HepG2 (cell line): ENCODE measurements around the gene LTB4R2. TPM values are rescaled to one million over a fixed set of nuclear protein-coding genes. Genes with fewer than 3 reads are reported as not detected.

Source experiments
- ATAC-seq: fragments of 200-7000 bp; cut with Tn5 transposase; 3 replicates; pipeline ENCODE4 v1.9.1; 2020; ENCODE audit warnings: mild to moderate bottlenecking, moderate library complexity
- BruUV-seq: library from RNA; stranded (reverse); fragments of 400-500 nt; replicated peaks from 2 replicates; lab custom pipeline; 2021; lab: Mats Ljungman, UMichigan
- CTCF ChIA-PET: fragments of 300-600 bp; formaldehyde crosslinking; extraction: SDS; loops from one replicate; lab custom pipeline; 2021; ENCODE audit warnings: low total read pairs, inconsistent platforms, low intra/inter-chr PET ratio; lab: Yijun Ruan, JAX
- POLR2A ChIA-PET: fragments of 350-600 bp; sonication (Branson Sonifier 250); formaldehyde crosslinking; loops from one replicate; lab custom pipeline; 2020; ENCODE audit warnings: antibody characterized with exemption, inconsistent platforms; lab: Yijun Ruan, JAX
- DNase-seq: peaks from one replicate; pipeline ENCODE4 v3.0.0-alpha.2; 2015; ENCODE audit warnings: low spot score
- FAIRE-seq: peaks from 3 replicates; lab custom pipeline; 2011; peaks lifted over from hg19 to GRCh38; lab: Jason Lieb, UNC
- H2AFZ ChIP-seq: one replicate; pipeline ENCODE4 v1.6.1; 2011; ENCODE audit warnings: low read length, inconsistent platforms
- H3K27ac ChIP-seq: fragments of 300-600 bp; 3 replicates; pipeline ENCODE4 v1.8.0; 2011; ENCODE audit warnings: mixed run types, mild to moderate bottlenecking, mixed read lengths, low read length, inconsistent platforms; ENCODE audit not compliant: insufficient read depth; ENCODE audit errors: extremely low read length
- H3K27me3 ChIP-seq, 2 experiments: fragments of 200-600 bp in 1 of 2; 2 replicates in 1 of 2; 3 replicates in 1 of 2; pipeline versions ENCODE4 v1.6.0 to v1.8.0; 2011; ENCODE audit warnings: low read length in 2 of 2, mild to moderate bottlenecking in 2 of 2, moderate library complexity in 2 of 2, inconsistent platforms in 1 of 2; ENCODE audit not compliant: insufficient read depth in 2 of 2, control insufficient read depth in 1 of 2
- H3K36me3 ChIP-seq, 2 experiments: fragments of 200-600 bp in 1 of 2; replicated peaks in 1 of 2; 2 replicates in 1 of 2; 3 replicates in 1 of 2; pipeline versions ENCODE4 v1.5.1 to v1.8.0; 2011; ENCODE audit warnings: low read length in 2 of 2, inconsistent platforms in 1 of 2; ENCODE audit not compliant: insufficient read depth in 2 of 2, control insufficient read depth in 1 of 2
- H3K4me1 ChIP-seq: 2 replicates; pipeline ENCODE4 v1.5.1; 2012; ENCODE audit warnings: low read length, inconsistent platforms; ENCODE audit not compliant: insufficient read depth
- H3K4me2 ChIP-seq: 2 replicates; pipeline ENCODE4 v1.6.0; 2011; ENCODE audit warnings: low read depth, low read length, inconsistent platforms
- H3K4me3 ChIP-seq, 3 experiments: fragments of 200-600 bp in 1 of 3; sonication (generic), shearing (Covaris generic) in 1 of 3; replicated peaks in 1 of 3; 2 replicates each; pipeline ENCODE4 v1.5.1; 2011 to 2016; ENCODE audit warnings: low read length in 3 of 3, inconsistent platforms in 2 of 3, low read depth in 2 of 3, mild to moderate bottlenecking in 2 of 3, control low read depth in 1 of 3, mixed read lengths in 1 of 3; ENCODE audit not compliant: insufficient read depth in 1 of 3
- H3K79me2 ChIP-seq: one replicate; pipeline ENCODE4 v1.6.1; 2011; ENCODE audit warnings: low read length, inconsistent platforms; ENCODE audit not compliant: insufficient read depth
- H3K9ac ChIP-seq: 2 replicates; pipeline ENCODE4 v1.6.0; 2011; ENCODE audit warnings: mild to moderate bottlenecking, low read depth, low read length, inconsistent platforms; ENCODE audit not compliant: insufficient read depth
- H3K9me3 ChIP-seq: 2 replicates; pipeline ENCODE4 v1.5.1; 2012; ENCODE audit warnings: mild to moderate bottlenecking, low read length
- H4K20me1 ChIP-seq: 2 replicates; pipeline ENCODE4 v1.6.0; 2011; ENCODE audit warnings: inconsistent platforms, mild to moderate bottlenecking, low read length, moderate library complexity; ENCODE audit not compliant: insufficient read depth
- ZNF260 ChIP-seq: sonication (generic); formaldehyde crosslinking; IDR thresholded peaks from 2 replicates; pipeline ENCODE4 v1.4.0; 2020; ENCODE audit warnings: missing genetic modification reagents, low read depth, mild to moderate bottlenecking, borderline replicate concordance
- ZNF543 ChIP-seq: sonication (generic); formaldehyde crosslinking; IDR thresholded peaks from 2 replicates; pipeline ENCODE4 v1.4.0; 2020; ENCODE audit warnings: mild to moderate bottlenecking, missing genetic modification reagents
- ZNF792 ChIP-seq: IDR thresholded peaks from 2 replicates; pipeline ENCODE4 v1.6.1; 2016
- WGBS: methylation state at CpG from one replicate; pipeline ENCODE4 v1.1.6; 2017; ENCODE audit warnings: low lambda C conversion rate; 5-methylcytosine and 5-hydroxymethylcytosine counted together
- in situ Hi-C: cut with HindIII; loops from 2 replicates; pipeline ENCODE4 v1.10.0; 2017; ENCODE audit warnings: low pct_unique_long_range_greater_than_20kb; ENCODE audit not compliant: extremely low pct_ligation_motif_present
- intact Hi-C: fragments of 100-400 bp; cut with micrococcal nuclease; formaldehyde crosslinking; loops from one replicate; pipeline ENCODE4 v1.10.0; 2022; ENCODE audit not compliant: unreplicated experiment
- polyA plus RNA-seq, 8 experiments: library from polyadenylated mRNA; depleted of rRNA in 3 of 8; stranded (reverse) in 7 of 8; unstranded in 1 of 8; fragments of >200 nt; fragmentation: Illumina TruSeq in 4 of 8; extraction: Trizol in 4 of 8; gene quantifications; 2 replicates each; pipeline versions ENCODE4 v1.2.1 to v1.2.3, GENCODE V29; 2011 to 2016; ENCODE audit warnings: low read depth in 4 of 8, missing spikeins in 1 of 8, mixed read lengths in 1 of 8; ENCODE audit not compliant: insufficient read depth in 1 of 8
- total RNA-seq, 5 experiments: library from RNA; depleted of rRNA; stranded (reverse); fragments of >200 nt; fragmentation: Illumina TruSeq; extraction: Trizol; gene quantifications; 2 replicates each; pipeline ENCODE4 v1.2.3, GENCODE V29; 2016; ENCODE audit warnings: low read depth in 1 of 5
- TF ChIP-seq, protein P1 (sequence below): sonication (generic); formaldehyde crosslinking; IDR thresholded peaks from 2 replicates; pipeline ENCODE4 v1.8.1; 2022; ENCODE audit warnings: mild to moderate bottlenecking, missing genetic modification reagents

The LTB4R2 gene
- total and polyA plus RNA-seq, 2 of the 13 experiments (the other 11 are each of a cell fraction or from before 2014, with no cell fraction given), result 3.9 to 6.9 TPM

DNA sequence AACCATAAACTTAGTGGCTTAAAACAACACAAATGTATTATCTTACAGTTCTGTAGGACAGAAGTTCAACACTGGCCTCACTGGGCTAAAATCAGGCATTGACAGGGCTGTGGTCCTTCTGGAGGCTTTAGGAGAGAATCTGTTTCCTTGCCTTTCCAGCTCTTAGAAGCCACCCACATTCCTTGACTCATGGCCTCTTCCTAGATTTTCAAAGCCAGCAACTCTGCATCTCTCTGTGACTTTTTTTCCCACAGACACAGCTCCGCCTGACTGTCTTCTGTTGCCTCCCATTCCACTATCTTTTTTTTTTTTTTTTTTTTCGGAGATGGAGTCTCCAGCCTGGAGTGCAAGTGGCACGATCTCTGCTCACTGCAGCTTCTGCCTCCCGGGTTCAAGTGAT lies 46.3 kb downstream of the LTB4R2 start:
- Histone ChIP-seq H2AFZ (no peak overlapping the region), H3K36me3 (no peaks in the 10 kb centered on the region), H3K4me2 (no peak overlapping the region), H4K20me1 (no peaks in the 10 kb centered on the region), H3K27ac (no peak overlapping the region), H3K9me3 (no peaks in the 10 kb centered on the region), H3K27me3 (peaks cover 3 to 6% of the 10 kb centered on the region in 2 experiments; a peak in 2 of 5 replicates), H3K4me1 (peaks cover 10% of the 10 kb centered on the region), H3K9ac (no peak overlapping the region), H3K4me3 (no peak overlapping the region), H3K79me2 (no peaks in the 10 kb centered on the region)
- POLR2A ChIA-PET, result interaction anchor here (0.8 kb wide), 2 partner anchors 69 to 76 kb away, joined by 3 to 4 read pairs; no protein-coding TSS in a partner anchor
- no TSS peak for BruUV-seq
- TF ChIP-seq, protein P1, sequence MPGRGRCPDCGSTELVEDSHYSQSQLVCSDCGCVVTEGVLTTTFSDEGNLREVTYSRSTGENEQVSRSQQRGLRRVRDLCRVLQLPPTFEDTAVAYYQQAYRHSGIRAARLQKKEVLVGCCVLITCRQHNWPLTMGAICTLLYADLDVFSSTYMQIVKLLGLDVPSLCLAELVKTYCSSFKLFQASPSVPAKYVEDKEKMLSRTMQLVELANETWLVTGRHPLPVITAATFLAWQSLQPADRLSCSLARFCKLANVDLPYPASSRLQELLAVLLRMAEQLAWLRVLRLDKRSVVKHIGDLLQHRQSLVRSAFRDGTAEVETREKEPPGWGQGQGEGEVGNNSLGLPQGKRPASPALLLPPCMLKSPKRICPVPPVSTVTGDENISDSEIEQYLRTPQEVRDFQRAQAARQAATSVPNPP (CRISPR knock-in tag), result no peak
- TF ChIP-seq ZNF543 (CRISPR knock-in tag), result peak; percentile 97
- WGBS, result 40% methylated on average over 4 of the region's 4 CpGs
- in situ Hi-C loops (no loop called here), intact Hi-C loops (no loop called here)
- no peak for FAIRE-seq
- no peak for DNase-seq
- ATAC-seq, result no peak
- CTCF ChIA-PET, result no interaction called here

GRCh38 chr14:24360281-24360680 lies 50.3 kb downstream of the LTB4R2 start:
- Histone ChIP-seq H3K27me3 (peaks cover 0 to 3% of the 10 kb centered on the region in 2 experiments; a peak in 1 of 5 replicates), H3K4me3 (no peak overlapping the region)
- POLR2A ChIA-PET, result interaction anchor here (1.5 to 3.1 kb wide), 2 partner anchors 14 to 69 kb away, joined by 3 to 9 read pairs; partner anchors contain the start of genes CBLN3 and KHNYN
- no peak for TF ChIP-seq ZNF260
- peak; percentile 97 for TF ChIP-seq ZNF792 (CRISPR knock-in tag)
- TF ChIP-seq, all 625 proteins: peak for 1
- no peak for FAIRE-seq
- WGBS, result 38% methylated on average over 3 of the region's 3 CpGs
- peaks cover 3% of the 10 kb centered on the region; the same call in 1 of the 2 replicates for H3K4me1 ChIP-seq
- no peaks in the 10 kb centered on the region for H3K9me3 ChIP-seq
- H3K27ac ChIP-seq, result no peak overlapping the region
- no peaks in the 10 kb centered on the region for H3K36me3 ChIP-seq
- no peaks in the 10 kb centered on the region for H4K20me1 ChIP-seq
- no peak overlapping the region for H3K4me2 ChIP-seq
- in situ Hi-C loops (no loop called here), intact Hi-C loops (no loop called here)
- CTCF ChIA-PET, result no interaction called here
- no peaks in the 10 kb centered on the region for H3K79me2 ChIP-seq
- H2AFZ ChIP-seq, result no peak overlapping the region
- no peak overlapping the region for H3K9ac ChIP-seq
- DNase-seq, result no peak
- BruUV-seq, result no TSS peak
- ATAC-seq, result no peak
